OCI-LY1 (cell line): ENCODE data around the gene LGALS3.

Experiments
- H2AFZ ChIP-seq: fragments of 200-600 bp; sonication (generic), shearing (Covaris generic); 2 replicates; pipeline ENCODE4 v1.6.0; 2014; ENCODE audit warnings: antibody characterized with exemption, mild to moderate bottlenecking, low read length
- H3F3A ChIP-seq: fragments of 200-600 bp; sonication (generic), shearing (Covaris generic); 2 replicates; pipeline ENCODE4 v1.6.0; 2014; ENCODE audit warnings: mild to moderate bottlenecking, antibody characterized with exemption, low read length, moderate library complexity; ENCODE audit not compliant: insufficient read depth
- H3K27ac ChIP-seq: fragments of 200-600 bp; sonication (generic); 2 replicates; pipeline ENCODE4 v1.5.1; 2014; ENCODE audit warnings: low read length, mixed run types, mild to moderate bottlenecking, low read depth; ENCODE audit not compliant: poor library complexity, severe bottlenecking
- H3K27me3 ChIP-seq: fragments of 200-600 bp; sonication (generic); 2 replicates; pipeline ENCODE4 v1.6.0; 2014; ENCODE audit warnings: antibody characterized with exemption, mild to moderate bottlenecking, low read length, moderate library complexity; ENCODE audit not compliant: insufficient read depth
- H3K36me3 ChIP-seq: fragments of 200-600 bp; sonication (generic); 2 replicates; pipeline ENCODE4 v1.6.1; 2014; ENCODE audit warnings: mild to moderate bottlenecking, antibody characterized with exemption, low read length, moderate library complexity, mixed read lengths; ENCODE audit not compliant: insufficient read depth
- H3K4me1 ChIP-seq: fragments of 200-600 bp; sonication (generic); 2 replicates; pipeline ENCODE4 v1.5.1; 2014; ENCODE audit warnings: mild to moderate bottlenecking, low read length, moderate library complexity; ENCODE audit not compliant: insufficient read depth, severe bottlenecking
- H3K4me2 ChIP-seq: fragments of 200-600 bp; sonication (generic), shearing (Covaris generic); 2 replicates; pipeline ENCODE4 v1.6.1; 2014; ENCODE audit warnings: low read length
- H3K4me3 ChIP-seq: fragments of 200-600 bp; sonication (generic); 2 replicates; pipeline ENCODE4 v1.5.1; 2014; ENCODE audit warnings: low read length, low read depth, mild to moderate bottlenecking, mixed read lengths; ENCODE audit not compliant: poor library complexity, severe bottlenecking
- H3K79me2 ChIP-seq: fragments of 200-600 bp; shearing (Covaris generic); 2 replicates; pipeline ENCODE4 v1.6.1; 2016; ENCODE audit warnings: mixed run types, low read length, mixed read lengths; ENCODE audit not compliant: insufficient read depth
- H3K9ac ChIP-seq: fragments of 200-600 bp; sonication (generic), shearing (Covaris generic); 2 replicates; pipeline ENCODE4 v1.6.1; 2014; ENCODE audit warnings: mild to moderate bottlenecking, low read length, mixed read lengths
- H3K9me2 ChIP-seq: fragments of 200-600 bp; sonication (generic), shearing (Covaris generic); 2 replicates; pipeline ENCODE4 v1.6.1; 2014; ENCODE audit warnings: low read depth, mild to moderate bottlenecking, low read length, mixed read lengths
- H3K9me3 ChIP-seq: fragments of 200-600 bp; shearing (Covaris generic); 2 replicates; pipeline ENCODE4 v1.6.1; 2014; ENCODE audit warnings: low read length, mixed read lengths
- H4K20me1 ChIP-seq: fragments of 200-600 bp; sonication (generic), shearing (Covaris generic); 2 replicates; pipeline ENCODE4 v1.6.0; 2016; ENCODE audit warnings: mild to moderate bottlenecking, low read length; ENCODE audit not compliant: insufficient read depth
- EZH2 ChIP-seq: fragments of 200-600 bp; sonication (generic), shearing (Covaris generic); IDR thresholded peaks from 2 replicates; pipeline ENCODE4 v1.8.0; 2017; ENCODE audit warnings: borderline replicate concordance, mixed run types, mild to moderate bottlenecking, antibody characterized with exemption, low read length, moderate library complexity, mixed read lengths
- TF ChIP-seq, protein P1 (sequence below): fragments of 200-600 bp; sonication (generic), shearing (Covaris generic); IDR thresholded peaks from 2 replicates; pipeline ENCODE4 v1.5.1; 2017; ENCODE audit warnings: mild to moderate bottlenecking, antibody characterized with exemption, low read length, moderate library complexity, mixed read lengths

The LGALS3 gene

DNA sequence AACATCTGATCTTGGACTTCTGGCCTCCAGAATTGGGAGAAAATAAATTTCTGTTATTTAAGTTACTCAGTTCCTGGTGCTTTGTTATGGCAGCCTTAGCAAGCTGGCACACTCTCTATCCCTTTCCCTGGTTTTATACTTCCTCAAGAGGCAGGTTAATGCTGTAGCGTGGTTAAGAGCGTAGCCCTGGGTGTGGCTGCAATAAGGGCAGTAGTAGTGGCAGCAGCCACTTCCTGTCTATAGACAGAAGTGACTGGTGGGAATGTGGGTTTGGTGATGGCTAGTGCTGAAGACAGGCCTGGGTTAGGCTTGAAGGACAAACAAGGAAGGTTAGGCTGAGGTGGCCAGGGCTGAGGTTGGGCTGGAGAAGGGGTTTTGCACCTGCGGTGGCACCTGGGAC lies 3.6 kb upstream of the LGALS3 start:
- Histone ChIP-seq H2AFZ (no peak overlapping the region), H3K79me2 (no peaks in the 10 kb centered on the region), H3K27ac (no peak overlapping the region), H3K4me3 (no peak overlapping the region), H3K27me3 (0 out of 2 replicates have a peak, but pooled peaks cover 7% of the 10 kb centered on the region), H3K9ac (no peak overlapping the region), H3K4me2 (no peak overlapping the region), H3K9me2 (no peaks in the 10 kb centered on the region), H3K4me1 (peaks cover 14% of the 10 kb centered on the region), H3K9me3 (no peaks in the 10 kb centered on the region), H3F3A (no peaks in the 10 kb centered on the region), H4K20me1 (no peaks in the 10 kb centered on the region), H3K36me3 (no peaks in the 10 kb centered on the region)
- TF ChIP-seq, protein P1, sequence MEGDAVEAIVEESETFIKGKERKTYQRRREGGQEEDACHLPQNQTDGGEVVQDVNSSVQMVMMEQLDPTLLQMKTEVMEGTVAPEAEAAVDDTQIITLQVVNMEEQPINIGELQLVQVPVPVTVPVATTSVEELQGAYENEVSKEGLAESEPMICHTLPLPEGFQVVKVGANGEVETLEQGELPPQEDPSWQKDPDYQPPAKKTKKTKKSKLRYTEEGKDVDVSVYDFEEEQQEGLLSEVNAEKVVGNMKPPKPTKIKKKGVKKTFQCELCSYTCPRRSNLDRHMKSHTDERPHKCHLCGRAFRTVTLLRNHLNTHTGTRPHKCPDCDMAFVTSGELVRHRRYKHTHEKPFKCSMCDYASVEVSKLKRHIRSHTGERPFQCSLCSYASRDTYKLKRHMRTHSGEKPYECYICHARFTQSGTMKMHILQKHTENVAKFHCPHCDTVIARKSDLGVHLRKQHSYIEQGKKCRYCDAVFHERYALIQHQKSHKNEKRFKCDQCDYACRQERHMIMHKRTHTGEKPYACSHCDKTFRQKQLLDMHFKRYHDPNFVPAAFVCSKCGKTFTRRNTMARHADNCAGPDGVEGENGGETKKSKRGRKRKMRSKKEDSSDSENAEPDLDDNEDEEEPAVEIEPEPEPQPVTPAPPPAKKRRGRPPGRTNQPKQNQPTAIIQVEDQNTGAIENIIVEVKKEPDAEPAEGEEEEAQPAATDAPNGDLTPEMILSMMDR, result no peak
- no peak for TF ChIP-seq EZH2

DNA sequence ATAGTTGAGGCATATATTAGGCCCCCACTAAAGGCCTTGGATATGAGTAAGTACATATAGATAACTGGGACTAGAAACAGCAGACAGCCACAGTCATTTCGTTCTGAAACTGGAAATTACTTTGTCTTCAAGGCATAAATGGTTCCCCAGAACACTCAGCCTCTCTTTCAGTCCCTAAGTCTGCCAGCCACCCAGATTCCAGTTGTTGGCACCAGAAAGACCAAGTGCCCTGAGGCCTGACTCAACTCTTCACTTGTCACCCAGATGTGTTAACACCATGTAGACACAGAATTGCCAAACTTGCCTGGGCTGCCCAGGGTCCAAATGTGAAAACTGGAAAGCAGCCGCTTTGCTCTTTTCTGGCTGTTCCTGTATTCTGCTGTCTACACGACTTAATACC lies 3.0 kb upstream of the LGALS3 start:
- no peak overlapping the region for H3K27ac ChIP-seq
- H4K20me1 ChIP-seq, result no peaks in the 10 kb centered on the region
- no peaks in the 10 kb centered on the region for H3K36me3 ChIP-seq
- H3K9ac ChIP-seq, result no peak overlapping the region
- 0 out of 2 replicates have a peak, but pooled peaks cover 7% of the 10 kb centered on the region for H3K27me3 ChIP-seq
- peaks cover 14% of the 10 kb centered on the region for H3K4me1 ChIP-seq
- no peaks in the 10 kb centered on the region for H3K79me2 ChIP-seq
- H3K9me2 ChIP-seq, result no peaks in the 10 kb centered on the region
- H2AFZ ChIP-seq, result no peak overlapping the region
- H3K4me2 ChIP-seq, result no peak overlapping the region
- H3K4me3 ChIP-seq, result no peak overlapping the region
- no peaks in the 10 kb centered on the region for H3K9me3 ChIP-seq
- TF ChIP-seq EZH2, result no peak
- TF ChIP-seq, protein P1, result no peak
- H3F3A ChIP-seq, result no peaks in the 10 kb centered on the region

DNA sequence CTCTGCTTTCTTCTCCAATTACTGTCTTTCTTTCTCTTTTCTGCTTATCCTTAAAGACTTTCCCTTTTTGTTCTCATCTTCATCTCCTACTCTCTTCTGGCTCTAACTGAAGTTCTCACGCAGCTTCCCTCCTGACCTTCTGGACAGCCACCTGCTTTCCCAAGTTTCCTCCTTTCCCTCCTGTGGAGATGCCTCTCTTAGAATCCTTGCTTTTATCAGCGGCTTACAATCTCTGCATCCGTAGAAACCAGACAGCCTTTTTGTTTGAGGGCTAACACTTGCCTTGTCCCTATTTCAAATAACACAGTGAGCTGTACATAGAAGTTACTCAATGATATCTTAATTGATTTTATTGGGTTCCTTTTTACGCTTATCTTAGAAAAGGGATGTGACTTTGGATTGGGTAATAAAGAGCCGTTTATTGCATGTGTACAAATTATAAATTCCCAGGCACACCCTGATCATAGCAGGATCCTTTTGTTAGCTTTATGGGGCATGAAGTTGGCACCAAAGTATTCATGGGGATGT lies 2.1 kb upstream of the LGALS3 start:
- H3K27ac ChIP-seq, result no peak overlapping the region

More for the DNA sequence above, 2.1 kb upstream of the LGALS3 start:
- no peaks in the 10 kb centered on the region for H4K20me1 ChIP-seq
- no peak overlapping the region for H2AFZ ChIP-seq
- no peak overlapping the region for H3K9ac ChIP-seq
- no peaks in the 10 kb centered on the region for H3K9me2 ChIP-seq
- H3K4me2 ChIP-seq, result no peak overlapping the region
- H3K36me3 ChIP-seq, result no peaks in the 10 kb centered on the region
- no peaks in the 10 kb centered on the region for H3K79me2 ChIP-seq
- H3K4me3 ChIP-seq, result no peak overlapping the region
- H3K9me3 ChIP-seq, result no peaks in the 10 kb centered on the region
- H3K4me1 ChIP-seq, result peaks cover 14% of the 10 kb centered on the region
- H3K27me3 ChIP-seq, result 0 out of 2 replicates have a peak, but pooled peaks cover 7% of the 10 kb centered on the region
- TF ChIP-seq EZH2, result no peak
- TF ChIP-seq, protein P1, result no peak
- H3F3A ChIP-seq, result no peaks in the 10 kb centered on the region
